Peyer's patch (tissue), 4 donors: ENCODE measurements around the gene NAAA. TPM values are rescaled to one million over a fixed set of nuclear protein-coding genes. Genes with fewer than 3 reads are reported as not detected.

Experiments
- DNase-seq, 3 donors: peaks; one replicate each; pipeline ENCODE4 v3.0.0-alpha.2; 2017 to 2019
- H3K27ac ChIP-seq, 4 donors: fragments of 200-600 bp; sonication (generic); one replicate each; pipeline ENCODE4 v1.5.1; 2016 to 2019
- H3K27me3 ChIP-seq, 2 donors: fragments of 200-600 bp; sonication (generic); one replicate each; pipeline ENCODE4 v1.5.1; 2019
- H3K36me3 ChIP-seq, 3 donors: fragments of 200-600 bp; sonication (generic); one replicate each; pipeline ENCODE4 v1.5.1; 2016 to 2019
- H3K4me1 ChIP-seq, 4 donors: fragments of 200-600 bp; sonication (generic); one replicate each; pipeline ENCODE4 v1.5.1; 2016 to 2019
- H3K4me3 ChIP-seq, 4 donors: fragments of 200-600 bp; sonication (generic); 1 replicate in 3 of 4; 2 replicates in 1 of 4; pipeline ENCODE4 v1.5.1; 2016 to 2019; ENCODE audit warnings: mild to moderate bottlenecking in 1 of 4
- H3K9me3 ChIP-seq, 4 donors: fragments of 200-600 bp; sonication (generic); one replicate each; pipeline ENCODE4 v1.5.1; 2016 to 2019; ENCODE audit warnings: mild to moderate bottlenecking in 1 of 4
- POLR2A ChIP-seq, 2 donors: fragments of 450-650 bp; IDR thresholded peaks; one replicate each; pipeline ENCODE4 v1.5.1; 2017; ENCODE audit warnings: antibody characterized with exemption in 2 of 2, mild to moderate bottlenecking in 2 of 2, moderate library complexity in 2 of 2
- total RNA-seq, 4 donors: library from RNA; depleted of rRNA; stranded (reverse); fragments of >200 nt; gene quantifications; one replicate each; pipeline ENCODE4 v1.1.0, GENCODE V29; 2016
- TF ChIP-seq, protein P1 (sequence below), 6 experiments: fragments of 450-650 bp in 4 of 6; fragments of 200-600 bp in 2 of 6; sonication (generic) in 1 of 6; IDR thresholded peaks; one replicate each; pipeline ENCODE4 v1.5.1; 2017 to 2019; ENCODE audit warnings: antibody characterized with exemption in 6 of 6, mild to moderate bottlenecking in 3 of 6, moderate library complexity in 1 of 6

Gene NAAA
- total RNA-seq, 4 donors from 2014 or later = 81.7 to 434 (median 177) TPM

DNA sequence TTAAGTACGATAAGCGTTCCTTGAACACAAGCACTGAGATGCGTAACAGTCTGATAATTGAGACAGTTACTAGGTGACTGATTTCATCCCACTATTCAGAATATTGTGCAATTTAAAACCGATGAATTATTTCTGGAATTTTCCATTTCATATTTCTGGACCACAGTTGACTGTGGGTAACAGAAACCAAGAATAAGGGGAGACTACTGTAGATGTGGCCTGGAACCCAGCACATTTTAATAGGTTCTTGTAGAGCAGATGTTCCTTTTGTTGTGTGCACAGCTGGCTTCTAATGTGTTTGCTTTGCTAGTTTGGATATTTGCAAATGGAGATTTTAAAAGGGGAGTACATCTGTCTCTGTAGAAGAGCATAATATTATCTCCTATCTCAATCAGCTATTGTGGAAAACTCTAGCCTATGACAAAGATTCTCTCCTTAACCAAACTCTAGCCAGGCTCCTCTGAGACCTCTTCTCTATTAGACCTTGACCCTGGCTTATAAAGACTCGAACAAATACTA lies 16.4 kb downstream of the NAAA start:
- Histone ChIP-seq H3K4me1 (peaks cover 0 to 21% (median 0%) of the 10 kb centered on the region in 4 donors), H3K4me3 (no peak overlapping the region), H3K27ac (no peak overlapping the region), H3K9me3 (no peaks in the 10 kb centered on the region), H3K36me3 (peaks cover 0 to 39% (median 0%) of the 10 kb centered on the region in 3 donors), H3K27me3 (no peaks in the 10 kb centered on the region)
- TF ChIP-seq, protein P1, sequence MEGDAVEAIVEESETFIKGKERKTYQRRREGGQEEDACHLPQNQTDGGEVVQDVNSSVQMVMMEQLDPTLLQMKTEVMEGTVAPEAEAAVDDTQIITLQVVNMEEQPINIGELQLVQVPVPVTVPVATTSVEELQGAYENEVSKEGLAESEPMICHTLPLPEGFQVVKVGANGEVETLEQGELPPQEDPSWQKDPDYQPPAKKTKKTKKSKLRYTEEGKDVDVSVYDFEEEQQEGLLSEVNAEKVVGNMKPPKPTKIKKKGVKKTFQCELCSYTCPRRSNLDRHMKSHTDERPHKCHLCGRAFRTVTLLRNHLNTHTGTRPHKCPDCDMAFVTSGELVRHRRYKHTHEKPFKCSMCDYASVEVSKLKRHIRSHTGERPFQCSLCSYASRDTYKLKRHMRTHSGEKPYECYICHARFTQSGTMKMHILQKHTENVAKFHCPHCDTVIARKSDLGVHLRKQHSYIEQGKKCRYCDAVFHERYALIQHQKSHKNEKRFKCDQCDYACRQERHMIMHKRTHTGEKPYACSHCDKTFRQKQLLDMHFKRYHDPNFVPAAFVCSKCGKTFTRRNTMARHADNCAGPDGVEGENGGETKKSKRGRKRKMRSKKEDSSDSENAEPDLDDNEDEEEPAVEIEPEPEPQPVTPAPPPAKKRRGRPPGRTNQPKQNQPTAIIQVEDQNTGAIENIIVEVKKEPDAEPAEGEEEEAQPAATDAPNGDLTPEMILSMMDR (IDR thresholded peaks at IDR 0.05) = no peak
- TF ChIP-seq POLR2A (IDR thresholded peaks at IDR 0.05) = no peak
- no peak for DNase-seq

DNA sequence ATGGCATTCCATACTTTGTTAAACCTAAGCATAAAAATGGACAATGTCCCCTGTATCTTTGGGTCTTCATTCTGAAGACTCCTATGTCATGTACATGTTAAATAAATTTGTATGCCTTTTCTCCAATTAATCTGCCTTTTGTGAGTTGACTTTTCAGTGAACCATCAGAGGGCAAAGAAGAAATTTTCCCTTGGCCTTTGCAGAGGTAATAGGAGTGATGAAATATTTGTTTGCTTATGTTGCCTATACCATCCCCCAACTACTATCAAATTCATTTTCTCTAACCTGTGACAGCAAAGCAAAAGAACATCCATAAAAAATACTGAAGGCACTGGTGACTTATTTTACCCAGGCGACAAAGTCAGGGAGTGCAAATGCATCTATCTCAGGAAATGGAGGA lies 18.2 kb downstream of the NAAA start:
- Histone ChIP-seq H3K27ac (no peak overlapping the region), H3K4me3 (no peak overlapping the region), H3K27me3 (no peaks in the 10 kb centered on the region), H3K36me3 (peaks cover 0 to 36% (median 0%) of the 10 kb centered on the region in 3 donors), H3K9me3 (no peaks in the 10 kb centered on the region), H3K4me1 (peaks cover 0 to 25% (median 0%) of the 10 kb centered on the region in 4 donors)
- no peak for DNase-seq
- TF ChIP-seq, protein P1 (IDR thresholded peaks at IDR 0.05) = no peak
- TF ChIP-seq POLR2A (IDR thresholded peaks at IDR 0.05) = no peak

DNA sequence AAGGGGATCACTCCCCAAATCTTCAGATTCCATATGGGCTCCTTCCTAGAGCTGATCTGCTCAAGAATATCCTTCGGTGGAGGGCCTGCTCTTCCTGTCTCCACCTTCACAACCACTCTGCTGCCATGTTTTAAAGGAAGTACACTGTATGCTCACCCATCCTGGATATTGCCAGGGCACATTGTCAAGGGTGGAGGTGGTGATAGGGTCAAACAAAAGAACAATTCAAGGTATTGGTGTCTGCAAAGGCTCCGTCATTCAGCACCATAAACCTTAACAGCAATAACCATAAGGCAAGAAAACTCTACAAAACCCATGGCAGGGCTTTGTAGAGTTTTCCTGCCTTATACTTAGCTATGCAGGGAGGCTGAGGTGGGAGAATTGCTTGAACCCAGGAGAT lies 18.9 kb downstream of the NAAA start:
- Histone ChIP-seq H3K27me3 (no peaks in the 10 kb centered on the region), H3K4me1 (peaks cover 0 to 25% (median 0%) of the 10 kb centered on the region in 4 donors), H3K9me3 (no peaks in the 10 kb centered on the region), H3K36me3 (peaks cover 0 to 41% (median 0%) of the 10 kb centered on the region in 3 donors), H3K4me3 (no peak overlapping the region), H3K27ac (peak overlapping the region in 1 of 4 donors; percentile 12)
- no peak for DNase-seq
- no peak for TF ChIP-seq POLR2A (IDR thresholded peaks at IDR 0.05)
- TF ChIP-seq, protein P1 (IDR thresholded peaks at IDR 0.05) = no peak

DNA sequence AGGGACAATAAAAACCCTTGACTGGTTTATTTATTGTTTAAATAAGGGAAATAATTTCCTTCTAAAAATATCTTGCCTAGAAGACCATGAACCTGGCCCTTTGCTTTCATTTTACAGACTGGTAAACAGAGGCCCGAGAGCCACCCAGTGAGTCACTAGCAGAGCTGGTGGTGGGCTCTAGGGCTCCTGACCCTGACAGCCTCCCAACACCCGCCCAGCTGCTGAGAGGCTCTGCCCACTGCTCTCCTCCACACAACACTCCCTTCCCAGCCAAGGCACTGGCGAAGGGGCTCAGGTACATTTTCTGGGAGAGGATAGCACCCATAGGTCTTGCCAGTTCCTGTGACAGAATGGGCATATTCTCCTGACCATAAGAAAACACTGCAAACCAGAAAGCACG lies 20.5 kb downstream of the NAAA start:
- H3K4me3 ChIP-seq = no peak overlapping the region
- H3K36me3 ChIP-seq = peaks cover 0 to 39% (median 0%) of the 10 kb centered on the region in 3 donors
- TF ChIP-seq POLR2A (IDR thresholded peaks at IDR 0.05) = no peak
- TF ChIP-seq, protein P1 (IDR thresholded peaks at IDR 0.05) = no peak
- DNase-seq = peak in 1 of 3 donors; percentile 60
- no peaks in the 10 kb centered on the region for H3K27me3 ChIP-seq
- H3K4me1 ChIP-seq = peaks cover 0 to 31% (median 0%) of the 10 kb centered on the region in 4 donors
- no peaks in the 10 kb centered on the region for H3K9me3 ChIP-seq
- H3K27ac ChIP-seq = peak overlapping the region in 3 of 4 donors; percentile 13 to 89 (median 68)

DNA sequence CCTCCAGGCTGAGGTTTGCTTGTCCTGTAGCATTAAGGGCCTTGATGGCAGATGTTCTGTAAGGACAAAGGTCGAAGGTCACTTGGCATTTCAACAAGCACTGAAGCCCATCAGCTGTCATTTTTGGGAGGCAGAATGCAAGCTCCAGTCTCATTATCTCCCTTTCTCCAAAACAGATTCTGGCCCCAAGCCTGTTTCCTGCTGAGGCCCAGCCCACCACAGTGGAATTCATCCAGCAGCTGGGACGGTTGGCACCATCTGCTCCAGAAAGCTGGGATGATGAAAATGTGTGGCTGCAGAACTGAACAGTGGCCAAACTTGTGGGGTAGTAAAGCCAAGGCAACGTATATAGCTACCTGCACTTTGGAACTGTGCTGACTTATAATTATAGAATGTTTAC lies 20.9 kb downstream of the NAAA start:
- Histone ChIP-seq H3K4me3 (no peak overlapping the region), H3K27me3 (no peaks in the 10 kb centered on the region), H3K27ac (peak overlapping the region in 3 of 4 donors; percentile 12 to 89 (median 68)), H3K36me3 (peaks cover 0 to 35% (median 0%) of the 10 kb centered on the region in 3 donors), H3K4me1 (peaks cover 0 to 31% (median 0%) of the 10 kb centered on the region in 4 donors), H3K9me3 (no peaks in the 10 kb centered on the region)
- DNase-seq = peak in 2 of 3 donors; percentile 72 to 76
- no peak for TF ChIP-seq POLR2A (IDR thresholded peaks at IDR 0.05)
- TF ChIP-seq, protein P1 (IDR thresholded peaks at IDR 0.05) = no peak
